A673 (cell line): ENCODE results near the gene TOP2B. TPM values are rescaled to one million over a fixed set of nuclear protein-coding genes. Genes with fewer than 3 reads are reported as not detected.

Experiments
- BruUV-seq: library from RNA; stranded (reverse); fragments of 400-500 nt; replicated peaks from 2 replicates; lab custom pipeline; 2021; lab: Mats Ljungman, UMichigan
- CTCF ChIA-PET: fragments of 300-600 bp; sonication (Branson Sonifier 250); formaldehyde crosslinking; loops from one replicate; lab custom pipeline; 2022; ENCODE audit warnings: antibody characterized with exemption; lab: Charles Lee
- POLR2A ChIA-PET: fragments of 300-600 bp; sonication (Branson Sonifier 250); formaldehyde crosslinking; loops from one replicate; lab custom pipeline; 2022; ENCODE audit warnings: antibody characterized with exemption; ENCODE audit not compliant: low non-redundant PET; lab: Charles Lee
- DNase-seq: peaks from one replicate; pipeline ENCODE4 v3.0.0-alpha.2; 2015; ENCODE audit warnings: low spot score
- H3K27ac ChIP-seq: fragments of 200-600 bp; sonication (generic); 2 replicates; pipeline ENCODE4 v1.5.1; 2016; ENCODE audit warnings: mixed run types, low read depth, mild to moderate bottlenecking, mixed read lengths, antibody characterized with exemption, low read length; ENCODE audit not compliant: poor library complexity, severe bottlenecking
- H3K27me3 ChIP-seq: fragments of 200-600 bp; sonication (generic); replicated peaks from 2 replicates; pipeline ENCODE4 v1.6.1; 2017; ENCODE audit warnings: mixed run types, low read depth, mild to moderate bottlenecking, mixed read lengths, antibody characterized with exemption, low read length; ENCODE audit not compliant: insufficient read depth, poor library complexity
- H3K36me3 ChIP-seq: fragments of 200-600 bp; sonication (generic); 2 replicates; pipeline ENCODE4 v1.6.1; 2016; ENCODE audit warnings: mixed run types, mild to moderate bottlenecking, mixed read lengths, antibody characterized with exemption, low read length; ENCODE audit not compliant: insufficient read depth, poor library complexity, severe bottlenecking
- H3K4me1 ChIP-seq: fragments of 200-600 bp; sonication (generic); 2 replicates; pipeline ENCODE4 v1.6.1; 2017; ENCODE audit warnings: mixed run types, mild to moderate bottlenecking, mixed read lengths, antibody characterized with exemption, low read length; ENCODE audit not compliant: insufficient read depth, poor library complexity, severe bottlenecking
- H3K4me3 ChIP-seq: fragments of 200-600 bp; sonication (generic); 2 replicates; pipeline ENCODE4 v1.5.1; 2016; ENCODE audit warnings: low read depth, mixed run types, mild to moderate bottlenecking, mixed read lengths, low read length; ENCODE audit not compliant: poor library complexity, severe bottlenecking
- H3K9me3 ChIP-seq: fragments of 200-600 bp; sonication (generic); 2 replicates; pipeline ENCODE4 v1.6.1; 2016; ENCODE audit warnings: mixed run types, low read depth, mild to moderate bottlenecking, mixed read lengths, antibody characterized with exemption, low read length; ENCODE audit not compliant: poor library complexity, severe bottlenecking
- CTCF ChIP-seq: fragments of 300-800, 200-600 bp; sonication (generic); conservative IDR thresholded peaks from 2 replicates; pipeline ENCODE4 v1.5.1; 2017; ENCODE audit warnings: low read depth, mild to moderate bottlenecking, antibody characterized with exemption, low read length, moderate library complexity, mixed read lengths
- EZH2 ChIP-seq: fragments of 200-600 bp; sonication (generic); IDR thresholded peaks from 2 replicates; pipeline ENCODE4 v1.6.1; 2017; ENCODE audit warnings: borderline replicate concordance, low read depth, mild to moderate bottlenecking, mixed read lengths, antibody characterized with exemption, low read length; ENCODE audit not compliant: poor library complexity, severe bottlenecking
- intact Hi-C: fragments of 100-400 bp; cut with micrococcal nuclease; formaldehyde crosslinking; loops from one replicate; pipeline ENCODE4 v1.10.0; 2022; ENCODE audit not compliant: unreplicated experiment
- total RNA-seq: library from RNA; stranded (reverse); gene quantifications from 2 replicates; pipeline ENCODE4 v1.2.3, GENCODE V29; 2021

The TOP2B gene
- total RNA-seq, 1 experiment from 2014 or later = 154 TPM

DNA sequence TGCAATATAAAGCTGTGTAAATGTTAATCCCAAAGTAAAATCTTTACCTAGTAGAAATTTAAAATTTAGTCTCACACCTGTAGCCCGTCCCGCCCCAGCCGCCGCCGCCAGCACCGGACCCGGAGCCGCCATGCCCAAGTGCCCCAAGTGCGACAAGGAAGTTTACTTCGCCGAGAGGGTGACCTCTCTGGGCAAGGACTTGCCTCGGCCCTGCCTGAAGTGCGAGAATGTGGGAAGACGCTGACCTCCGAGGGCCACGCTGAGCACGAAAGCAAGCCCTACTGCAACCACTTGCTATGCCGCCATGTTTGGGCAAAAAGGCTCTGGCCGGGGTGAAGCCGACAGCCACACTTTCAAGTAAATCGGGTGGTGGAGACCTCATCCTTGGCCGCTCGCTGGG lies 22.1 kb upstream of the TOP2B start:
- Histone ChIP-seq H3K4me1 (no peaks in the 10 kb centered on the region), H3K36me3 (no peaks in the 10 kb centered on the region), H3K27me3 (no peaks in the 10 kb centered on the region), H3K4me3 (no peak overlapping the region), H3K27ac (no peak overlapping the region), H3K9me3 (no peaks in the 10 kb centered on the region)
- no peak for DNase-seq
- POLR2A ChIA-PET = no interaction called here
- CTCF ChIA-PET = no interaction called here
- no peak for TF ChIP-seq EZH2
- no peak for TF ChIP-seq CTCF
- intact Hi-C loops = no loop called here
- BruUV-seq = no TSS peak

DNA sequence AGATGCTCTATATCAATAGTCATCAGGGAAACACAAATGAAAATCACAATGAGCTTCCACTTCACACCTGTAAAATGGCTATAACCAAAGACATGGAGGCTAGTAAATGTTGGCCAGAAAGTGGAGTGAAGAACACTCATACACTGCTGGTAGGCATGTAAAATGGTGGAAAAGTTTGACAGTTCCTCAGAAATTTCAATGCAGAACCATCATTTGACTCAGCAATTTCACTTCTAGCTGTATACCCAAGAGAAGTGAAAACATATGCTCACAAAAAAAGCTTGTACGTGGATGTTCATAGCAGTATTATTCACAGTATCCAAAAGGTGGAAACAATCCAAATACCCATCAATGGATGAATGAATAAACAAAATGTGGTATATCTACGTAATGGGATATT lies 19.2 kb upstream of the TOP2B start:
- ChIA-PET CTCF (no interaction called here), POLR2A (no interaction called here)
- H3K4me3 ChIP-seq = no peak overlapping the region
- no peaks in the 10 kb centered on the region for H3K4me1 ChIP-seq
- no peak overlapping the region for H3K27ac ChIP-seq
- intact Hi-C loops = no loop called here
- no TSS peak for BruUV-seq
- H3K27me3 ChIP-seq = no peaks in the 10 kb centered on the region
- no peaks in the 10 kb centered on the region for H3K9me3 ChIP-seq
- no peak for DNase-seq
- TF ChIP-seq EZH2 (no peak), CTCF (no peak)
- H3K36me3 ChIP-seq = no peaks in the 10 kb centered on the region

- BruUV-seq = no TSS peak
- Histone ChIP-seq H3K36me3 (no peaks in the 10 kb centered on the region), H3K27ac (no peak overlapping the region), H3K9me3 (no peaks in the 10 kb centered on the region), H3K4me1 (no peaks in the 10 kb centered on the region), H3K27me3 (no peaks in the 10 kb centered on the region), H3K4me3 (no peak overlapping the region)
- DNase-seq = no peak
- CTCF ChIA-PET = no interaction called here
- POLR2A ChIA-PET = no interaction called here
- intact Hi-C loops = no loop called here
- no peak for TF ChIP-seq CTCF
- TF ChIP-seq EZH2 = no peak
Measured at GRCh38 chr3:25683410-25683809, 18.7 kb upstream of the TOP2B start.
